HG03439 (cell line): Measurements from ENCODE around the gene AGAP5.
A peak's percentile ranks its signal among the peaks of the same experiment; 100 is the strongest.

ENCODE experiments used
- ATAC-seq: cut with Tn5 transposase; IDR thresholded peaks from one replicate; pipeline ENCODE4 v1.9.1; 2021; ENCODE audit warnings: mild to moderate bottlenecking, moderate library complexity; ENCODE audit not compliant: unreplicated experiment

Gene AGAP5

GRCh38 chr10:73634421-73634820, 63.5 kb downstream of the AGAP5 start:
- ATAC-seq: no peak

GRCh38 chr10:73629165-73629564, 68.7 kb downstream of the AGAP5 start:
- no peak for ATAC-seq

- no peak for ATAC-seq
These were observed 69.5 kb downstream of the AGAP5 start for GRCh38 chr10:73628405-73628804.

- no peak for ATAC-seq
These were observed 70.6 kb downstream of the AGAP5 start for GRCh38 chr10:73627300-73627699.

- peak; percentile 95 for ATAC-seq
These were observed 71.8 kb downstream of the AGAP5 start for GRCh38 chr10:73625884-73626752.

GRCh38 chr10:73625004-73625883, 72.7 kb downstream of the AGAP5 start:
- peak; percentile 10 for ATAC-seq
